Erythroblast (primary cell): Measurements from ENCODE around the gene RNASET2.

ENCODE experiments used
- GATA1 ChIP-seq: IDR thresholded peaks from 2 replicates; pipeline ENCODE4 v1.6.1; 2011; ENCODE audit warnings: low read depth, mild to moderate bottlenecking, control low read depth, low read length, moderate library complexity
- POLR2A ChIP-seq: IDR thresholded peaks from 2 replicates; pipeline ENCODE4 v1.6.1; 2011; ENCODE audit warnings: mild to moderate bottlenecking, low read length

GRCh38 chr6:166952121-166952520 lies 4.2 kb downstream of the RNASET2 start:
- no peak for TF ChIP-seq POLR2A
- no peak for TF ChIP-seq GATA1
